Right lobe of liver (tissue), 6 donors: ENCODE measurements around the gene HSDL1. TPM values are rescaled to one million over a fixed set of nuclear protein-coding genes. Genes with fewer than 3 reads are reported as not detected.
A peak's percentile ranks its signal among the peaks of the same experiment; 100 is the strongest.

Experiments used
- ATAC-seq, 4 donors: fragments of 200-7000 bp; cut with Tn5 transposase; one replicate each; pipeline ENCODE4 v1.9.1; 2020; ENCODE audit warnings: mild to moderate bottlenecking in 4 of 4, moderate library complexity in 4 of 4
- DNase-seq, 3 donors: peaks; one replicate each; pipeline ENCODE4 v3.0.0-alpha.2; 2020
- H3K27ac ChIP-seq, 3 donors: fragments of 200-600 bp; one replicate each; pipeline ENCODE4 v1.8.0; 2022
- H3K27me3 ChIP-seq, 2 donors: fragments of 200-600 bp; one replicate each; pipeline ENCODE4 v1.8.0; 2022
- H3K36me3 ChIP-seq, 4 donors: fragments of 200-600 bp; sonication (generic) in 1 of 4; one replicate each; pipeline versions ENCODE4 v1.5.1 to v1.8.0; 2017 to 2022; ENCODE audit warnings: control low read depth in 1 of 4
- H3K4me1 ChIP-seq, 4 donors: fragments of 200-600 bp; sonication (generic) in 1 of 4; one replicate each; pipeline versions ENCODE4 v1.5.1 to v1.8.0; 2017 to 2022; ENCODE audit warnings: control low read depth in 1 of 4
- H3K4me3 ChIP-seq, 3 donors: fragments of 200-600 bp; one replicate each; pipeline ENCODE4 v1.8.0; 2022
- H3K9me3 ChIP-seq, 4 donors: fragments of 200-600 bp; sonication (generic) in 1 of 4; one replicate each; pipeline versions ENCODE4 v1.5.1 to v1.8.0; 2017 to 2022; ENCODE audit warnings: control low read depth in 1 of 4
- CTCF ChIP-seq, 4 donors: fragments of 200-600 bp in 3 of 4; fragments of 450-650 bp in 1 of 4; IDR thresholded peaks; one replicate each; pipeline versions ENCODE4 v1.5.1 to v1.8.0; 2016 to 2022; ENCODE audit warnings: antibody characterized with exemption in 4 of 4, mild to moderate bottlenecking in 2 of 4
- POLR2A ChIP-seq: fragments of 450-650 bp; IDR thresholded peaks from one replicate; pipeline ENCODE4 v1.6.1; 2017; ENCODE audit warnings: antibody characterized with exemption, mild to moderate bottlenecking
- WGBS: methylation state at CpG from one replicate; pipeline ENCODE4 v1.1.6; 2018; ENCODE audit warnings: low coverage, low lambda C conversion rate; ENCODE audit not compliant: insufficient coverage; ENCODE audit errors: missing lambda C conversion rate; 5-methylcytosine and 5-hydroxymethylcytosine counted together
- intact Hi-C, 2 donors: fragments of 100-400 bp; cut with DNase I; formaldehyde crosslinking; loops; one replicate each; pipeline versions ENCODE4 v1.11.2 to v1.14.1; 2022
- long read RNA-seq: library from polyadenylated mRNA; unstranded; transcript quantifications from one replicate; pipeline ENCODE4 v2.0.0, GENCODE V29; 2019
- total RNA-seq, 6 experiments: library from RNA; depleted of rRNA in 2 of 6; stranded (reverse); fragments of >200 nt in 2 of 6; fragmentation: NEBNext Ultra II Directional in 3 of 6; extraction: Animal tissue kit (Norgen Biotek cat#: 25700) in 3 of 6; gene quantifications; one replicate each; pipeline versions ENCODE4 v1.1.0 to v1.2.4, GENCODE V29; 2016 to 2023
- donor health status: DM: no; HTN: yes; CAD: no.
- donor health status: DM: no; HTN: no; CAD: no.
- donor health status: DM: no; HTN: no; CAD: no.
- donor health status: DM: no; HTN: yes; CAD: no.
- donor health status: DM: no; HTN: yes; CAD: no.

Gene HSDL1
- 1 to 10 TPM; 4.3 to 8.1 (median 6.2) TPM for total RNA-seq
- long read RNA-seq = 0 reads

GRCh38 chr16:84144859-84145639, at the start of gene HSDL1, which contains the start of gene DNAAF1:
TSS of gene HSDL1 (minus strand) at chr16:84145177. CDS start at chr16:84131321, 13,856 bp downstream.
TSS of gene DNAAF1 (plus strand) at chr16:84145308. CDS start at chr16:84145441, 133 bp downstream.
- ATAC-seq (peak; percentile 92 to 98 (median 95)), DNase-seq (peak; percentile 91 to 94 (median 94))
- intact Hi-C loops = no loop called here
- peaks cover 0 to 4% (median 0%) of the 10 kb centered on the region in 4 donors for H3K4me1 ChIP-seq
- TF ChIP-seq POLR2A (peak; percentile 31), CTCF (IDR thresholded peaks at IDR 0.05) (no peak)
- no peaks in the 10 kb centered on the region for H3K36me3 ChIP-seq
- H3K9me3 ChIP-seq = no peaks in the 10 kb centered on the region
- 0% methylated on average over 7 of the region's 89 CpGs for WGBS
- H3K4me3 ChIP-seq = peak within 1 kb of the TSS; percentile 79 to 96 (median 87)
- H3K27ac ChIP-seq = peak within 1 kb of the TSS in 2 of 3 donors; percentile 56 to 75
- H3K27me3 ChIP-seq = no peaks in the 10 kb centered on the region

GRCh38 chr16:84194018-84194417, 49.0 kb upstream of the HSDL1 start:
- WGBS = 62% methylated on average over 2 of the region's 11 CpGs
- no peak for TF ChIP-seq POLR2A
- TF ChIP-seq CTCF (IDR thresholded peaks at IDR 0.05) = no peak
- no peaks in the 10 kb centered on the region for H3K36me3 ChIP-seq

DNA sequence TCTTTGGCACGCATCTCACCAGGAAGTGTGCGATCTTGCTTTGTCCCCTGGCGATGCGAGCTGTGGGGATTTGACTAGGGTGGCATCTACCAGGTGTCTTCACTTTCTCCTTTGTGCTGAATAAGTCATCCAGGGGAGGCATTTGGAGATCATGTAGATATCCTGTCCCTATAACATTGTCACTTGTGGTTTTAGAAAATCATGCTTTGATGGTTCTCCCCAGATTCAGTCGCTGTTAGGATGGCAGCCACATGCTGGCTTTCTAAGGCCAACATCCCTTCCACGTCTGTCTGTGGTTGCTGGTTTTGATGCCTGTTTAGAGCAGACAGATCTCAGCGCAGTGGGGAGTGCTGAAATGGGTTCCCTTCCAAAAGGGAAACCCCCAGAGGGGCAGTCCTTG, 48.5 kb upstream of the HSDL1 start:
- 64% methylated on average over 4 of the region's 7 CpGs for WGBS
- no peak overlapping the region for H3K27ac ChIP-seq
- no peaks in the 10 kb centered on the region for H3K27me3 ChIP-seq
- no peak overlapping the region for H3K4me3 ChIP-seq
- ATAC-seq (no peak), DNase-seq (no peak)
- H3K9me3 ChIP-seq = no peaks in the 10 kb centered on the region
- intact Hi-C loops = no loop called here
- H3K36me3 ChIP-seq = no peaks in the 10 kb centered on the region
- TF ChIP-seq CTCF (IDR thresholded peaks at IDR 0.05) = no peak
- no peak for TF ChIP-seq POLR2A
- no peaks in the 10 kb centered on the region for H3K4me1 ChIP-seq

More at GRCh38 chr16:84194018-84194417, 49.0 kb upstream of the HSDL1 start:
- H3K27ac ChIP-seq = no peak overlapping the region
- no peaks in the 10 kb centered on the region for H3K27me3 ChIP-seq
- DNase-seq = no peak
- no peaks in the 10 kb centered on the region for H3K4me1 ChIP-seq
- no peak overlapping the region for H3K4me3 ChIP-seq
- no peak for ATAC-seq
- intact Hi-C loops = no loop called here
- H3K9me3 ChIP-seq = no peaks in the 10 kb centered on the region

- Histone ChIP-seq H3K4me3 (no peak overlapping the region), H3K4me1 (no peaks in the 10 kb centered on the region), H3K9me3 (no peaks in the 10 kb centered on the region), H3K27ac (no peak overlapping the region), H3K36me3 (no peaks in the 10 kb centered on the region), H3K27me3 (no peaks in the 10 kb centered on the region)
- intact Hi-C loops = no loop called here
- no peak for ATAC-seq
- TF ChIP-seq POLR2A (no peak), CTCF (IDR thresholded peaks at IDR 0.05) (no peak)
- 20% methylated on average over 1 of the region's 16 CpGs for WGBS
- no peak for DNase-seq
Measured at GRCh38 chr16:84191466-84191865, 46.5 kb upstream of the HSDL1 start.
